CD4-positive, alpha-beta T cell treated with Interleukin-15 for 4 hours (primary cell): Measurements from ENCODE around the gene MYO7A.

ENCODE experiments used
- DNase-seq: peaks from one replicate; pipeline ENCODE4 v3.0.0-alpha.2; 2020; ENCODE audit warnings: low spot score

Gene MYO7A

DNA sequence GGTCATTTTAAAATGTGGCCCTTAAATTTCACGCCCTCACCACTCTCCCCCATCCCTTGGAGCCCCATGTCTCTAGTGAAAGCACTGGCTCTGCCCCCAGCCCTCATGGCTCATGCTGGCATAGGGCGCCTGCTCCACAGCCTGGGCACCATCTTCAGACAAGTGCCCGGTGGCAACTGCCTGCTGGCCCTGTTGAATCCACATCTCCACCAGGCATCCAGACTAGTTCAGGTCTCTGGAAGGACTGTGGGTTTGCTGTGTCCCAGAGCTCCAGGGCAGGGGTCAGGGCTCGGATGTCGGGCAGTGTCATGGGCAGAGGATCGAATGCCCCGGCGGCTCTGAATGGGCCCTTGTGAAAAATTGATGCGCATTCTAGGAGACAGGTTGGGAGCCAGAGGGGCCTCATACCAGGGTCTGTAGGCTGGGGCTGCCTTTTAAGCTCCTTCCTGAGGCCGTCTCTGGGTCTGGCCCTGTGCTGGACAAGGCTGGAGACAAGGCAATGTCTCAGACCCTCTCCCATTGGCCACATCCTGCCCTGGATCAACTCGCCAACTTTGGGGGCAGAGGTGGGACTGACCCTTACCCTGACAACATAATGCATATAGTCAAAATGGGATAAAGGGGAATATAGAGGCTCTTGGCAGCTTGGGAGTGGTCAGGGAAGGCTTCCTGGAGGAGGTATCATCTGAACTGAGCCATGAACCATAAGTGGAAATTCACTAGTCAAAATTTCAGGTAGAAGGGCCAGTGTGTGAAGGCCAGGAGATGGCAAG lies 1.2 kb downstream of the MYO7A start:
- no peak for DNase-seq

DNA sequence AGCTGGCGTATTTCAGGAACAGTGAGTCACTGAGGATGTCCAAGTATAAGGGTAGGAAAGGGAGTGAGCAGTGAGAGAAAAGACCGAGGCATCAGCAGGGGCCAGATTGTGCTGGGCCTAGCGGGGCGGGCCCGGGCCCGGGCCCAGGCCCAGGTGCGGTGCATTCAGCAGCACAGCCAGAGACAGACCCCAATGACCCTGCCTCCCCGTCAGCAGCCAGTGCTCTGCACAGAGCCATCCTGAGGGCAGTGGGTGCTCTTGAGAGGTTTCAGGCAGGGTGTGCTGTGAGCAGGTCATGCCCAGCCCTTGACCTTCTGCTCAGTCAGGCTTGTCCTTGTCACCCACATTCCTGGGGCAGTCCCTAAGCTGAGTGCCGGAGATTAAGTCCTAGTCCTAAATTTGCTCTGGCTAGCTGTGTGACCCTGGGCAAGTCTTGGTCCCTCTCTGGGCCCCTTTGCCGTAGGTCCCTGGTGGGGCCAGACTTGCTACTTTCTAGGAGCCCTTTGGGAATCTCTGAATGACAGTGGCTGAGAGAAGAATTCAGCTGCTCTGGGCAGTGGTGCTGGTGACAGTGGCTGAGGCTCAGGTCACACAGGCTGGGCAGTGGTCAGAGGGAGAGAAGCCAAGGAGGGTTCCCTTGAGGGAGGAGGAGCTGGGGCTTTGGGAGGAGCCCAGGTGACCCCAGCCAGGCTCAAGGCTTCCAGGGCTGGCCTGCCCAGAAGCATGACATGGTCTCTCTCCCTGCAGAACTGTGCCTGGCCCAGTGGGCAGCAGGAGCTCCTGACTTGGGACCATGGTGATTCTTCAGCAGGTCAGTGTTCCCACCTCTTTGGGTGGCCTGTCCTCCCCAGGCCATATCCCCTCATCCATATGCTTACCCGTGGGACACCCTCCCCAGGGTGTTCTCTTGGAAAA lies 2.1 kb downstream of the MYO7A start:
- DNase-seq: no peak

DNA sequence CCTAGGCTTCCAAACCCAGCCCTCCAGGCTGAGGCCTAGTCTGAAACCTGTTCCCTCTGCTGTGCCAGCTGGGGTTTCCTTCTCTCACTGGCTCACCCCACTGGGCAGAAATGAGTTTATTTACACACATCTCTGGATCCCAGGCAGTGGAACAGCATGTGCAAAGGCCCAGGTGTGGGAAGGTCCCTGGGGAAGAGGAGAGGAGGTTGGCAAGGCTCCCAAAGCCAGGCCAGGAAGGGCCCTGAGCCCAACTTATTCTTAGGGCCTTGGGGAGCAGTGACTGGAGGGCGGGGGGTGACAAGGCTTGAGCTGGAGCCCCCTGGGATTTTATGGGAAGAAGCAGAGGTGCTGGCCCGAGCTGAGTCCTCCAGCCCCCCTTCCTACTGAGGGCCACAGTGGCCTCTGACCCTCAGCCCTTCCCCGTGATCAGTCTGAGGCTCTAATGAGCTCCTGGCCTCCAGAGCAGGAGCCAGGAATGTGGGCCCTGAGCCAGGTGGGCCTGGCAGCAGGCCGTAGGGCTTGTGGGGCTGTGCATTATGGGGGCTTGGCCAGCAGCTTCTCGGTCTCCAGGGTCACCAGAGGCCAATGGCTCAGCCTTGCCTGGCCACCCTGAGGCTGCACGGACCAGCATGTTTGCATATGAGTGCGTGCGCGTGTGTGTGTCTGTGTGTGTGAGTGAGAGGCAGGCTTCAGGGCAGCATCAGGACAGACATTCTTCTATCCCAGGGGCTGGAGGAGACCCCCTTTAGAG lies 2.9 kb downstream of the MYO7A start:
- no peak for DNase-seq

DNA sequence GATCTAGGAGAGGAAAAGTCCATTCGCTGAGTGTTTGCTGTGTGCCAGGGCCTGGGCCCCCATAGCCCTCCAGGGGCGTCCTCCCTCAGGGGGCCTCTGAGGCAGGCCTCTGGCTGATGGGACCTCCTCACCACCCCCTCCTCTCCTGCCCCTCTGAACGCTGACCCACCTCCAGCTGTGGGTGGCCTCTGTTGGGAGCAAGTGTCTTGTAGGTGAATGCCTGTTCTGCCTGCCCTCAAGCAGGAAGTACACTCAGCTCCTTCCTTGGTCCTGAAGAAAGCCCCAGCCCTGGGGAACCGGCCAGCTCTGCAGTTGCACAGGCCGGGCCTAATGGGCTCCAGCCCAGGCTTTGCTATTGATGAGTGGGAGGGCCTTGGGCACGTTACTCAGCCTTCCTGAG lies 3.5 kb downstream of the MYO7A start:
- DNase-seq: no peak

DNA sequence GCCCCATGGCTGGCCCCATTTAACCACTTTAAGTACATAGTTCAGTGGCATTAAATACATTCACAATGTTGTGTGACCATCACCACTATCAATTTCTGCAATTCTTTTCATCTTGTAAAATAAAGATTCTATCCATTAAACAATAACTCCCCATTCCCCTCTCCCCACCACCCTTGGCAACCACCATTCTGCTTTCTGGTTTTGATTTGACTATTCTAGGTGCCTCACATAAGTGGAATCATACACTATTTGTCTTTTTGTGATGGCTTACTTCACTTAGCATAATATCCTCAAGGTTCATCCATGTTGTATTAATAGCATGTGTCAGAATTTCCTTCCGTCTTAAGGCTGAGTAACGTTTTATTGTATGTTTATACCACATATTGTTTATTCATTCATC lies 7.0 kb downstream of the MYO7A start:
- no peak for DNase-seq

DNA sequence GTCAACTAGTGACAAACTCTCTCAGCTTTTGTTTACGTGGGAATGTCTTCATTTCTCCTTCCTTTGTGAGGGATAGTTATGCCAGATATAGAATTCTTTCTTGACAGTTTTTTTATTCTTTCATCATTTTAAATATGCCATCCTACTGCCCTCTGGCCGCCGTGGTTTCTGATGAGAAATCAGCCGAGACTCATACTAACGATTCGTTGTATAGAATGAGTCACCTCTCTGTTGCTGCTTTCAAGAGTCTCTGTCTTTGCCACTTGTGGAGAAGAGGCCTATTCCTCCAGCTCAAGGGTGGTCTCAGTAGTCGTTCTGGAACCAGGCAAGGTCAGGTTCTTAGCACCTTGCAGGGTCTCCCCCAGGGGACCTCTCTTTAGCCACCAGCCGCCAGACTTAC lies 8.0 kb downstream of the MYO7A start:
- no peak for DNase-seq

DNA sequence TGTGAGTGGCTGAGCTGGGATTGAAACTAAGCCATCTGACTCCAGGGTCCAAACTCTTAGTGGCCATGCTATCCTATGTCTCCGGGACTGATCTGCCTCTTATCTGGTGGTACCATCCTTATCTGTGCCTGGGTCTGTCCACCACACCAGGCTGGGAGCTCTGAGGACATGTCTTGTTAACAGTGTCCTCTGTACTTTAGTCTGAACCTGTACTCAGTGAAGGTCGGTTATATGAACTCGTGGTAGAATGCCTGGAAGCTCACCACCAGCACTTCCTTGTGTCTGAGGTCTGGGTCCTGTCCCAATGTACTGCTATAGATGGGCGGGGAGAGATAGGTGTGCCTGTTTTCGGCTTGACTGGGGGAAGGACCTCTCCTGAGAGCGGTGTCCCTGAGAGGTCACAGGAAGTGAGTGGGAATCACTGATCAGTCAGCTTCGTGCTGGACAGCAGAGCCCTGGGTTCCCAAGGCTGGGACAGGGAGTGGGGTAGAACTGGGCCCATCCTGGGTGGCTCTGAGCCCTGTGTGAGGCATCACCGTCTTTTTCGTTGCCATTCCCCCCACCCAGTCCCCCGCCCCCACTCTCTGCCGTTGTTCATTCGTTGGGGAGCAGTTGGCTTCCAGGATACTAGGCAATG lies 8.9 kb downstream of the MYO7A start:
- no peak for DNase-seq

DNA sequence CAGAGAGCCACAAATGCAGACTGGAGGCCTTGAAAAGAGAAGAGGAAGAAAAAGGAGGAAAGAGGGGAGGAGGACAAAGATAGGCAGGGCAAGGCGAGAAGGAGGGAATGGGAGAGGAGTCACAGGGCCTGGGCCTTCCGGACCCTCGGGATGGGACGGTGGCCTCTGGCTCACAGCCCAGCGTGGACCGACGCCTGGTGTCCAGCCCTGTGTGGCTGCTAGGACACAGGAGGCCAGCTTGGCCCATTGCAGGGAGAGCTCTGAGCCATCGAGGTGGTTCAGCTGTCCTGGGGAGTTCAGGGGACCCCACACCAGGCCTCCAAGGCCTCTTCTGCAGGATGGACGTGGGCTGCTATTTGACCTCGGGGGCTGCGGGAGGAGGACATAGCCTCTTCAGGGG lies 9.4 kb downstream of the MYO7A start:
- DNase-seq: no peak

DNA sequence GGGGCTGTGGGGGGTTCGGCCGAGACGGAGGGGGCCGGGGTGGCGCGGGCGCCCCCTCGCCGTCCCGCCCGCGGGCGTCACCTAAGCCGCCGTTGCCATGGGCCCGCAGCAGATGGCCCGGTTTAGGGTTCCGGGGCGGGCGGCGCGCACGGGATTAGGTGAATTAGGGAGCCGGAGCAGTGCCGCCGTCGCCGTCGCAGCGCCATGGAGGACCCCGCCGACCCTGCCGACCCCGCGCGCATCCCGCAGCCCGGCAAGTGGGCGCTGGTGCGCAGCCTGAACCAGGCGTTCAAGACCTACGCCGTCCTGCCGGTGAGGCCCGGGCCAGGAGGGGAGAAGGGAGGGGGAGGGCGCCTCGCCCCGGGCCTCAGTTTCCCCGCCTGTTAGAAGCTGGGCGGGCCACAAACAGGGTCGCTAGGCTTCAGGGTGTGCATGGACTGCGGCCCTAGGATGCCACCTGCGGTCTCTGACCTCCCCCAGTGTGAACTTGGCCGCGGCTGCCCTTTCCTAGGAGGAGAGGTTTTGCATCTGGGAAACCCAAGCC lies 10.1 kb downstream of the MYO7A start:
- DNase-seq: no peak

DNA sequence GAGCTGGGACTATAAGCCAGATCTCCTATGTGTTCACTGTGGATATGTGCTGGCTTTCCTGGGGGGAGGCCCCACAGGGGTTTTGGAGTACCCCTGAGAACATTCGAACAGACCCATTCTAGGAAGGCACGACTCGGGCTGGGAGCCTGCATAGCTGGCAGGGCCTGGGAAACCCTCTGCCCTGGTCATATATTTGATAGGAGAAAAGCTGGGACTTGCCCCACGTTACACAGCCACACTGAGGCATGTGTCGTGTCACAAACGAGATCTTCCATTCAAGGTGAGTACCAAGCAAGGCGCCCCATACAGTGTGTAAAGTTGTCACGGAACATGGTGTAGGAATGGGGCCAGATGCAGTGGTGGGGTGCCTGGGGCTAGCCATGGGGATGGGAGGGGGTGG lies 11.2 kb downstream of the MYO7A start:
- DNase-seq: no peak

DNA sequence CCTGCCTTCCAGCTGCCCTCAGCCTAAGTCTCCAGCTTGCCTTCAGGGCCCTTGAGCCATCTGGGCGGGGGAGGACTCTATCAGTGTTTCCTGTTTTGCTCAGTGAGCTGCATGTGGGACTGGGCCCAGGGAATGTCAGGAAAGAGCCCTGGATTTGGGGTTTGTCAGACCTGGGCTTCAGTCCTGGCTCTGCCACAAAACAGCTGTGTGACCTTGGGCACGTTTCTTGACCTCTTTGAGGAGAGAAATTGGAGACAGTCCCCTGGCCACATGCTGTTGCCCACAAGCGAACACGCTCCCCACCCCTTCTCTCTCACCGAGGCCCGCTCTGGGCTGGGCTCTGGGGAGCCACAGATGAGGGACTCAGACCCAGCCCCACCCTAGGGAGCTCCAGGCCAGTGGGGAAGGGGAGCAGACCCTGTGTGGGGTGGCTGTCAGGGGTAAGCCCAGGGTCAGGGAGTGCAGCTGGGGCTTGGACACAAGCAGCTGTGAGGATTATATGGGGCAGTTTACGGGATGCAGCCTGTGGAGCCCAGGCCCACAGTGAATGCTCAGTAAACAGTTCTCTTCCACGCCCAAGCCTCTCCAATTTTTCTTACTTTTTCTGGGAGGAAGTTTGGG lies 12.3 kb downstream of the MYO7A start:
- no peak for DNase-seq

DNA sequence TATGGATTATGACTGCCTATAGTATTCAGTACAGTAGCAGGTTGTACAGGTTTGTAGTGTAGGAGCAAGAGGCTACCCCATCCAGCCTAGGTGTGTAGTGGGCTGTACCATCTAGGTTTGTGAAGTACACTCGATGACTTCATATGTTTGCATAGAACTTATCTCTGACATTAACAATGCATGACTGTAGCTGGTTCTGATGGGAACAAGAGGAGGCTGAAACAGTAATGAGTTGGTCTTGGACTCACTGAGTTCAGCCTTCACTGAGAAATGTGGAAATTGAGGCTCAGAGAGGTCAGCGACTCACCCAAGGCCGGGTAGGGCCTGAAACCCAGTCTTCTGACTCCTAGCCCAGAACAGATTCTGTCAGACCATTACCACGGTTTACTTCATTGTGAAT lies 13.0 kb downstream of the MYO7A start:
- DNase-seq: no peak

DNA sequence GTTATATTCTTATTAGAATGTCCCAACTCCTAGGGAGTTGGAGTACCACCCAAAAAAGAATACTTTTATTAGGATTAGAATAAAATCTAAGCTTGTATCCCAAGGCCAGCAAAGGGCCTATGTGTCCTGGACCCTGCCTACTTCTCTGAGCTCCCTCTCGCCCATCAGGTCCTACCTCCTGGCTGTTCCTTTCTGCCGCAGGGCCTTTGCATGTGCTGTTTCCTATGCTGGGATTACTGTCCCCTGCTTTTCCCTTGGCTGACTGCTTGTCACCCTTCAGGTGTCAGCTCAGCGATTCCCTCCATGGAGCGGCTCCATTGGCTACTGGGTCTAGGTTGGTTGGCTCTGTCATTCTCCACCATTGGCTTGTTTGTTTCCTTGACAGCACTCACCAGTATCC lies 13.4 kb downstream of the MYO7A start:
- no peak for DNase-seq

DNA sequence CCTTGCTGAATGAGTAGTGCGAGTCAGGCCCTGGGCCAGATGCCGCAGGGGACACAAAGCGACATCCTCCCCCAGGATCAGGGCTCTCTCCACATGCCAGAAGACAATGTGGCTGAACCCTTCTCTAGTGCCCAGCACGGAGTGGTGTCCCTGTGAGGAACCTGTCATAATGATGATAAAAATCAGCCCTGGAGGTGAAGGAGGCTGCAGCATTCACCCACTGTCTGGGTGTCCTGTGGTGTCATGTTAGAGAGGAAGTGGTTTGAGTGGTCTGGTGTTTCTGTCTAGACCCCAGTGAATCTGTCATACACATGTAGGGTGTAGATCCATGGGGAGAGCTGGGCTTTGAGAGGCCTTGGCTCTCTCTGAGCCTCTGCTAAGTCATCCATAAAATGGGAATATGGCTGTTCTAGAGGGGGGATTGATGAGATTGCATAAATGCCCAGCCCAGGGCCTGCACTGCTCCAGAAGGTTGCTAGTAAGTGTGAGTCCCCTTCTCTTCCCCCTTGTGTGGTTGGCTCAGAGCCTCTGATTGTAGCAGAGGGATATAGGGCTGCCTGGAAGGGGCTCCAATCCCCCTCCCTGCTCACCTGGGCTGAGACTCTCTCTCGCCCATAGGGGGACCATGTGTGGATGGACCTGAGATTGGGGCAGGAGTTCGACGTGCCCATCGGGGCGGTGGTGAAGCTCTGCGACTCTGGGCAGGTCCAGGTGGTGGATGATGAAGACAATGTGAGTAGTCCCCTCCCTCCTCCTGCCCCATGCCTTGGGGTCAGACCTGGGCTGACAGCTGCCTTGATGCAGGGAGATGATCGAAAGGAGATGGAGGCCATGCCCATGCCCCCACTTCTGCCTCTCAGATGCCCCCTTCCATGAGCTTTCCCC lies 14.3 kb downstream of the MYO7A start:
- DNase-seq: peak; percentile 13

DNA sequence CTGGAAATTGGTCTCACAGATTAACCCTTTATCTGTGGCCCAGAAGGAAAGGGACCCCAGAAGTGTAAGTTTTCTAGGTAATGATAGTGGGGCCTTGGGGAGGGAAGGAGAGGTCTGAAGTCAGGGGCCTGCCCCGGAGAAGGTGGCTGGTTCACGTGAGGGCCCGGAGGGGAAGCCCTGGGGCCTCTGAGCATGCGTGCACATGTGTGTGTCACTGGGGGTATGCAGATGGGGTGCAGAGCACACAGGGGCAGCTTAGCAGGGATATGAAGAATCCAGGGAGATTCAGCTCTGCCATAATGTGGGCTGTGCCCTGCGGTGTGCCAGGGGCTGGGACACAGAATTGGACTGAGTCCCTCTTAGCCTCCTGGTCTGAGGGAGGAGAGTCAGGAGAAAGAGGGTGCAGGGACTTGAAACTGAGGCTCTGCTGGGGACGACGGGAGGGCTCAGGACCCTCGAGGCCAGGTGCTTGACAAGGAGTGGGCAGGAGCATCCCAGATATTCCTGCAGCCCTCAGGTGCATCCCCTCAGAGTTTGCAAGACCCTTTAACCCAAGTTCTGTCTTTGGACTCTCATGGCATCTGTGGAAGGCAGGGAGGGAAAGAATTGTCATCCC lies 15.5 kb downstream of the MYO7A start:
- DNase-seq: no peak

DNA sequence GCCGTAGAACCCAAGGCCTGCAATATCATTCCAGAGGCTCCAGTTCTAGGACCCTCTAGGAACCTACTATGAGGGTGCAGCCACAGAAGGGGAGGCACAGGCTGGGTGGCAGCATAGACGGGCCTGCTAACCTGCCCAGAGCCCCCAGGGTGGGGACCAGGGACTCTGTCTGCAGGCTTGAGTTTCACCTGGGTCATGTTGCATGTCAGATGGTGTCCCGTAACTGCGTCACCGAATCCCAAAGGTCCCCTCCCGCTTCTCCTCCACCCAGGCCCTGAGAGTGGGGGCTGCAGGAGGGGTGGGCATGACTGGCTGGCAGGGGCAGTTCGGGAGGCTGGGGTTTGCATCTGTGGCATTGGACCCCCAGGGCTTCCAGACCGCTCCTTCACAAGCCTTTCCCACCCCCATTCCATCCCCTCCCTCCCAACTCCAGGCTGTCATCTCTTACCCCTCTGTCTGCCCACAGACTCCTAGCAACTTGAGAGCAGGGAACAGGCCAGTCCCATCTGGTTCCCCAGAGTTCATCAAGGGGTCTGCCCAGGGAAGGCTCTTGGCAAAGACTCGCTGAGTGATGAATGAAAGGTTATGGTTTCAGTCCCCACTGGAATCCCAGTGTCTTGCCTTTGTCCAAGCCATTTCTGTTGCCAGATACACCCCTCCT lies 16.3 kb downstream of the MYO7A start:
- no peak for DNase-seq

DNA sequence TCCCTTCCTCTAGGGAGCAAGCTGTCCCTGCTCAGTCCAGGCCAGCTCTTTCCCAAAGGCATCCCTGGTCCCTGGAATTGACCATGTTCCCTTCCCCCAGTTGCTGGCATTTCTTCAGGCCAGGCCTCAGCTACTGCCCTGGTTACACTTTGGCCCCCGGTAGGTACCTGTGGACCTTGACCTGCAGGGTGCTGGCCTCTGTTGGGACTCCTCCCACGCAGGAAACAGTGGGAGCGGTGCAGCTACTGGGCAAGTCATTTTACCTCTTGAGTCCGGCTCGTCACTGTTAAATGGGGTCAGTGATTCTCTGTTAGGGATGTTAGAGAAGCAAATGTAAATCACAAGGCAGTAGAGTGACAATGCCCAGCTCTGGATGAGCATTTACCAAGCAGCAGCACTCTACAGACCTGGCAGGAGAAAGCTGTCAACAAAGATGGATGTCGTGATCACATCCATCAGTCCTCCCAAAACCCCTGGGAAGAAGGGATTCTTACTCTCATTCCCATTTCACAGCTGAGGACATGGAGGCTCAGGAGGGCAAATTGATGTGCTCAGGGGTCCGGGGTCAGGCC lies 16.9 kb downstream of the MYO7A start:
- DNase-seq: no peak

DNA sequence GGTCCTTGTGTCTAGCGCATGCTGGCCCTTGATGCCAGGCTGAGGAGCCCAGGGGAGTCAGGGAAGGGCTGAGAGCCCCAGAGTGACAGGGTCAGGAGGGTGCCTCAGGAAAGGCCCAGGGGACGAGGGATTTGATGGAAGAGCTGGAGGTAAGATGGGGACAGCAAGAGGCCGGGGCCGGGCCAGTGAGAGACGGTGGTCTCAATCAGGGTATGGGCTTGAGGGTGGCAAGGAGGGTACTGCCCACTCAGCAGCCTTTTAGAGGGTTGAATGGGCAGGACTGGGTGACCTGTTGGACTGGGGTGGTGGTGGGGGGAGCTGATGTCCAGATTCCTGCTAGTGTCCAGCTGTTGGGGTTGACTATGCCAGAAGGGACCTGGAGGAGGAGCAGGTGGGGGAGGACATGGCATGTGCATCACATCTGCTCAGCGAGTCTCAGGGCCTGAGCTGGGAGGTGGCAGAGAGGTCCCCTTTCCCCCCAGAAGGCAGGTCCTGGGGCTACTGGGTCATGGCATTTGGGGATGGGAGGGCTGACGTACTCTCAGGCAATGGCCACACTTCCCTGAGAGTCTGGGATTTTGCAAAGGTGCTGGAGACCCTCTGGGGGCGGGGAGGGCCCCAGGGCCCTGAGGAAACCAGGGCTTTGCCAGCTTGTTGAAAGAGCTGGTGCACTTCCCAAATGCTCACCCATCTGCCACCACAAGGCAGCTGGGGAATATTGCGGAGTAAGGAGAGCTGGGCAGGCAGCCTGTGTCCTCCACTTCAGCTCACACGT lies 18.4 kb downstream of the MYO7A start:
- DNase-seq: no peak

DNA sequence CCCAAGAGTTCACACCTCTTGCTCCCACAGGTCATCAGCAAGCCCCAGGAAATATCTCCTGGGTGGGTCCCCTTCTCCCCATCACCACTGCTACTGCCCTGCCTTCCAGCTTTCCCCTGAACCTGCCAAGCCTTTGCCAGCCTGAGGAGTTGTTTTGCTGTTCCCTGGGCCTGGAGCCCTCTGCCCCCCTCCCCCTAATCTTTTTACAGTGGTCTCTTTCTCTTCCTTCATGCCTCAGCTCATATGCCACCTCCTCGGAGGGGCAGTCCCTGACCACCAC lies 18.9 kb downstream of the MYO7A start:
- DNase-seq: no peak
